ENCODE measurements around the gene MSH5. TPM values are rescaled to one million over a fixed set of nuclear protein-coding genes. Genes with fewer than 3 reads are reported as not detected.

The MSH5 gene
- total and polyA plus RNA-seq, 2 of the 13 experiments (the other 11 are each of a cell fraction or from before 2014, with no cell fraction given) = 10.2 to 38.7 TPM

DNA sequence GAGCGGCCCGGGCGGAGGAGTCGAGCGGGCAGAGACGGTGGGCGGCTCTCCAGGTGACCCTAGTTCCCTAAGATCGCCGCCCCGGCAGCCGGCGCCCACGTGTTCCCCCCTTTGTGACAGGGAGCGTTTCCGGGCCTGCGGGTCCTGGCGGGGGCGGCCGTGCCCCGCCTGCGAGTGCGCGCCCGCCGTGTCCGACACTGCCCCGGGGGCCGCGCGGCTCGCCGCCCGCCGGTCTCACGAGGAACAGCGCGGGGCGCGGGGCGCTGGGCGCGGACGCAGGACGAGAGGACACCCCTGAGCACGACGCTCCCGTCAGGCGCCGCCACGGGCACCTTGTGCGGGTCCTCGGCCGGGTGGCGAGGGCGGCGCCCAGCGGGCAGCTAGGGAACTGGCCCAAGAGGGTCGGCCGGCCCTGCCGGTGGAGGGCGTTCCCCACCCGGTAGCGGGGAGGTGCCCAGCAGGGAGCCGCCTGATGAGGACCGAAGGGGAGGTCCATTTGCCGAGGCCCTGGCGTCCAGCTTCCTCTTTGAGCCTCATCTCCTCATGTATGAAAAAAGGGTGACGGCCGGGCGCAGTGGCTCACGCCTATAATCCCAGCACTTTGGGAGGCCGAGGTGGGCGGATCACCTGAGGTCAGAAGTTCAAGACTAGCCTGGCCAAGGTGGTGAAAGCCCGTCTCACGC lies 56.0 kb downstream of the MSH5 start, which contains the start of gene VARS1 (continued):
- TF ChIP-seq, protein P1, sequence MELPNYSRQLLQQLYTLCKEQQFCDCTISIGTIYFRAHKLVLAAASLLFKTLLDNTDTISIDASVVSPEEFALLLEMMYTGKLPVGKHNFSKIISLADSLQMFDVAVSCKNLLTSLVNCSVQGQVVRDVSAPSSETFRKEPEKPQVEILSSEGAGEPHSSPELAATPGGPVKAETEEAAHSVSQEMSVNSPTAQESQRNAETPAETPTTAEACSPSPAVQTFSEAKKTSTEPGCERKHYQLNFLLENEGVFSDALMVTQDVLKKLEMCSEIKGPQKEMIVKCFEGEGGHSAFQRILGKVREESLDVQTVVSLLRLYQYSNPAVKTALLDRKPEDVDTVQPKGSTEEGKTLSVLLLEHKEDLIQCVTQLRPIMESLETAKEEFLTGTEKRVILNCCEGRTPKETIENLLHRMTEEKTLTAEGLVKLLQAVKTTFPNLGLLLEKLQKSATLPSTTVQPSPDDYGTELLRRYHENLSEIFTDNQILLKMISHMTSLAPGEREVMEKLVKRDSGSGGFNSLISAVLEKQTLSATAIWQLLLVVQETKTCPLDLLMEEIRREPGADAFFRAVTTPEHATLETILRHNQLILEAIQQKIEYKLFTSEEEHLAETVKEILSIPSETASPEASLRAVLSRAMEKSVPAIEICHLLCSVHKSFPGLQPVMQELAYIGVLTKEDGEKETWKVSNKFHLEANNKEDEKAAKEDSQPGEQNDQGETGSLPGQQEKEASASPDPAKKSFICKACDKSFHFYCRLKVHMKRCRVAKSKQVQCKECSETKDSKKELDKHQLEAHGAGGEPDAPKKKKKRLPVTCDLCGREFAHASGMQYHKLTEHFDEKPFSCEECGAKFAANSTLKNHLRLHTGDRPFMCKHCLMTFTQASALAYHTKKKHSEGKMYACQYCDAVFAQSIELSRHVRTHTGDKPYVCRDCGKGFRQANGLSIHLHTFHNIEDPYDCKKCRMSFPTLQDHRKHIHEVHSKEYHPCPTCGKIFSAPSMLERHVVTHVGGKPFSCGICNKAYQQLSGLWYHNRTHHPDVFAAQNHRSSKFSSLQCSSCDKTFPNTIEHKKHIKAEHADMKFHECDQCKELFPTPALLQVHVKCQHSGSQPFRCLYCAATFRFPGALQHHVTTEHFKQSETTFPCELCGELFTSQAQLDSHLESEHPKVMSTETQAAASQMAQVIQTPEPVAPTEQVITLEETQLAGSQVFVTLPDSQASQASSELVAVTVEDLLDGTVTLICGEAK (IDR thresholded peaks at IDR 0.05) = no peak
- TF ChIP-seq, protein P1 (CRISPR knock-in tag; IDR thresholded peaks at IDR 0.05) = no peak; the same call in 1 of the 2 replicates
- TF ChIP-seq ZNF709 (CRISPR knock-in tag; IDR thresholded peaks at IDR 0.05) (no peak), CEBPG (CRISPR knock-in tag; IDR thresholded peaks at IDR 0.05) (no peak), ZFP41 (CRISPR knock-in tag; IDR thresholded peaks at IDR 0.05; ENCODE audit: borderline replicate concordance) (peak; percentile 35; the same call in 1 of the 2 replicates), GZF1 (CRISPR knock-in tag; IDR thresholded peaks at IDR 0.05) (0 out of 2 replicates have a peak, but pooled peaks have one; percentile 47), RBM39 (IDR thresholded peaks at IDR 0.05; ENCODE audit: low read depth, low read length, poor library complexity, severe bottlenecking) (no peak), KMT2B (CRISPR knock-in tag; IDR thresholded peaks at IDR 0.05) (no peak)
- TF ChIP-seq, protein P2, sequence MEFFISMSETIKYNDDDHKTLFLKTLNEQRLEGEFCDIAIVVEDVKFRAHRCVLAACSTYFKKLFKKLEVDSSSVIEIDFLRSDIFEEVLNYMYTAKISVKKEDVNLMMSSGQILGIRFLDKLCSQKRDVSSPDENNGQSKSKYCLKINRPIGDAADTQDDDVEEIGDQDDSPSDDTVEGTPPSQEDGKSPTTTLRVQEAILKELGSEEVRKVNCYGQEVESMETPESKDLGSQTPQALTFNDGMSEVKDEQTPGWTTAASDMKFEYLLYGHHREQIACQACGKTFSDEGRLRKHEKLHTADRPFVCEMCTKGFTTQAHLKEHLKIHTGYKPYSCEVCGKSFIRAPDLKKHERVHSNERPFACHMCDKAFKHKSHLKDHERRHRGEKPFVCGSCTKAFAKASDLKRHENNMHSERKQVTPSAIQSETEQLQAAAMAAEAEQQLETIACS (CRISPR knock-in tag; IDR thresholded peaks at IDR 0.05) = peak; percentile 76; the same call in 1 of the 2 replicates
- TF ChIP-seq, protein P3, sequence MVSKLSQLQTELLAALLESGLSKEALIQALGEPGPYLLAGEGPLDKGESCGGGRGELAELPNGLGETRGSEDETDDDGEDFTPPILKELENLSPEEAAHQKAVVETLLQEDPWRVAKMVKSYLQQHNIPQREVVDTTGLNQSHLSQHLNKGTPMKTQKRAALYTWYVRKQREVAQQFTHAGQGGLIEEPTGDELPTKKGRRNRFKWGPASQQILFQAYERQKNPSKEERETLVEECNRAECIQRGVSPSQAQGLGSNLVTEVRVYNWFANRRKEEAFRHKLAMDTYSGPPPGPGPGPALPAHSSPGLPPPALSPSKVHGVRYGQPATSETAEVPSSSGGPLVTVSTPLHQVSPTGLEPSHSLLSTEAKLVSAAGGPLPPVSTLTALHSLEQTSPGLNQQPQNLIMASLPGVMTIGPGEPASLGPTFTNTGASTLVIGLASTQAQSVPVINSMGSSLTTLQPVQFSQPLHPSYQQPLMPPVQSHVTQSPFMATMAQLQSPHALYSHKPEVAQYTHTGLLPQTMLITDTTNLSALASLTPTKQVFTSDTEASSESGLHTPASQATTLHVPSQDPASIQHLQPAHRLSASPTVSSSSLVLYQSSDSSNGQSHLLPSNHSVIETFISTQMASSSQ (IDR thresholded peaks at IDR 0.05; ENCODE audit: low read depth) = no peak
- TF ChIP-seq, protein P3 (CRISPR knock-in tag; IDR thresholded peaks at IDR 0.05; ENCODE audit: borderline replicate concordance) = peak; percentile 65
- TF ChIP-seq, protein P4, sequence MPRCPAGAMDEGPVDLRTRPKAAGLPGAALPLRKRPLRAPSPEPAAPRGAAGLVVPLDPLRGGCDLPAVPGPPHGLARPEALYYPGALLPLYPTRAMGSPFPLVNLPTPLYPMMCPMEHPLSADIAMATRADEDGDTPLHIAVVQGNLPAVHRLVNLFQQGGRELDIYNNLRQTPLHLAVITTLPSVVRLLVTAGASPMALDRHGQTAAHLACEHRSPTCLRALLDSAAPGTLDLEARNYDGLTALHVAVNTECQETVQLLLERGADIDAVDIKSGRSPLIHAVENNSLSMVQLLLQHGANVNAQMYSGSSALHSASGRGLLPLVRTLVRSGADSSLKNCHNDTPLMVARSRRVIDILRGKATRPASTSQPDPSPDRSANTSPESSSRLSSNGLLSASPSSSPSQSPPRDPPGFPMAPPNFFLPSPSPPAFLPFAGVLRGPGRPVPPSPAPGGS (CRISPR knock-in tag; IDR thresholded peaks at IDR 0.05) = peak; percentile 75
- TF ChIP-seq, protein P5, sequence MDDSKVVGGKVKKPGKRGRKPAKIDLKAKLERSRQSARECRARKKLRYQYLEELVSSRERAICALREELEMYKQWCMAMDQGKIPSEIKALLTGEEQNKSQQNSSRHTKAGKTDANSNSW (CRISPR knock-in tag; IDR thresholded peaks at IDR 0.05; ENCODE audit: borderline replicate concordance) = no peak

All from HepG2 (cell line).